Gastrocnemius medialis (tissue), 4 donors: Measurements from ENCODE around the gene PTPN13.

Source experiments
- POLR2A ChIP-seq, 2 donors: fragments of 450-650 bp; IDR thresholded peaks; one replicate each; pipeline ENCODE4 v1.6.1; 2017; ENCODE audit warnings: antibody characterized with exemption in 2 of 2, mild to moderate bottlenecking in 2 of 2, moderate library complexity in 2 of 2
- TF ChIP-seq, protein P1 (sequence below), 5 experiments: fragments of 450-650 bp in 3 of 5; fragments of 200-600 bp in 2 of 5; sonication (generic) in 2 of 5; IDR thresholded peaks in 4 of 5; conservative IDR thresholded peaks in 1 of 5; 1 replicate in 4 of 5; 2 replicates in 1 of 5; pipeline ENCODE4 v1.5.1; 2016 to 2019; ENCODE audit warnings: antibody characterized with exemption in 5 of 5, mild to moderate bottlenecking in 3 of 5, moderate library complexity in 3 of 5

GRCh38 chr4:86841309-86841708, 247.2 kb downstream of the PTPN13 start:
- TF ChIP-seq, protein P1, sequence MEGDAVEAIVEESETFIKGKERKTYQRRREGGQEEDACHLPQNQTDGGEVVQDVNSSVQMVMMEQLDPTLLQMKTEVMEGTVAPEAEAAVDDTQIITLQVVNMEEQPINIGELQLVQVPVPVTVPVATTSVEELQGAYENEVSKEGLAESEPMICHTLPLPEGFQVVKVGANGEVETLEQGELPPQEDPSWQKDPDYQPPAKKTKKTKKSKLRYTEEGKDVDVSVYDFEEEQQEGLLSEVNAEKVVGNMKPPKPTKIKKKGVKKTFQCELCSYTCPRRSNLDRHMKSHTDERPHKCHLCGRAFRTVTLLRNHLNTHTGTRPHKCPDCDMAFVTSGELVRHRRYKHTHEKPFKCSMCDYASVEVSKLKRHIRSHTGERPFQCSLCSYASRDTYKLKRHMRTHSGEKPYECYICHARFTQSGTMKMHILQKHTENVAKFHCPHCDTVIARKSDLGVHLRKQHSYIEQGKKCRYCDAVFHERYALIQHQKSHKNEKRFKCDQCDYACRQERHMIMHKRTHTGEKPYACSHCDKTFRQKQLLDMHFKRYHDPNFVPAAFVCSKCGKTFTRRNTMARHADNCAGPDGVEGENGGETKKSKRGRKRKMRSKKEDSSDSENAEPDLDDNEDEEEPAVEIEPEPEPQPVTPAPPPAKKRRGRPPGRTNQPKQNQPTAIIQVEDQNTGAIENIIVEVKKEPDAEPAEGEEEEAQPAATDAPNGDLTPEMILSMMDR (IDR thresholded peaks at IDR 0.05 in 4 of 5, conservative IDR thresholded peaks at IDR 0.05 in 1 of 5): no peak
- TF ChIP-seq POLR2A (IDR thresholded peaks at IDR 0.05): no peak
